Activated naive CD4-positive, alpha-beta T cell treated with anti-CD3 and anti-CD28 coated beads, Interleukin-2, amount 50 U/mL, for 72 hours (primary cell): ENCODE data around the gene SART3. TPM values are rescaled to one million over a fixed set of nuclear protein-coding genes. Genes with fewer than 3 reads are reported as not detected.

Experiments used
- ATAC-seq, 2 donors: fragments of 150-1000 bp; cut with Tn5 transposase; 2 replicates each; pipeline ENCODE4 v1.10.0; 2021; ENCODE audit warnings: mild to moderate bottlenecking in 2 of 2, moderate library complexity in 2 of 2
- DNase-seq, 2 donors: peaks; one replicate each; pipeline ENCODE4 v3.0.0; 2021 to 2022; ENCODE audit warnings: low spot score in 2 of 2
- H3K27ac Mint-ChIP-seq, 2 donors: one replicate each; pipeline ENCODE4 v1.8.0; 2022; ENCODE audit warnings: mild to moderate bottlenecking in 2 of 2, mixed read lengths in 2 of 2
- H3K36me3 Mint-ChIP-seq, 2 donors: one replicate each; pipeline ENCODE4 v1.8.0; 2022; ENCODE audit warnings: mixed read lengths in 2 of 2
- H3K9me3 Mint-ChIP-seq, 2 donors: one replicate each; pipeline ENCODE4 v1.8.0; 2022; ENCODE audit warnings: mixed read lengths in 2 of 2
- total RNA-seq, 2 donors: library from RNA; stranded (reverse); gene quantifications; one replicate each; pipeline ENCODE4 v1.2.3, GENCODE V29; 2022

SART3 gene
- total RNA-seq, 2 donors from 2014 or later: 89.0 to 105 TPM

- Mint-ChIP-seq H3K27ac (no peak overlapping the region), H3K9me3 (peaks cover 0 to under 1% of the 10 kb centered on the region in 2 donors), H3K36me3 (no peaks in the 10 kb centered on the region)
- ATAC-seq (no peak), DNase-seq (no peak)
These were observed 87.4 kb downstream of the SART3 start for GRCh38 chr12:108473400-108474055.

Other genes starting within 250 kb of the SART3 start
- not detected for gene CMKLR1, start 221.9 kb downstream of the SART3 start, total RNA-seq
- 1 to 10 TPM; 2.3 to 8.4 TPM for gene FICD, start 45.9 kb downstream of the SART3 start, total RNA-seq
- 100 to 1,000 TPM in 1 of 2 donors, 10 to 100 TPM in 1; 53.6 to 158 TPM for gene ISCU, start 1.4 kb upstream of the SART3 start, total RNA-seq
- under 1 TPM in 1 of 2 donors, not detected in 1; 0.09 TPM for gene TMEM119, start 36.9 kb upstream of the SART3 start, total RNA-seq
- gene SELPLG, start 72.7 kb upstream of the SART3 start, total RNA-seq: 10 to 100 TPM; 30.0 to 35.9 TPM
- gene CORO1C, start 170.3 kb upstream of the SART3 start, total RNA-seq: 10 to 100 TPM; 61.5 to 87.5 TPM